A549 (cell line): ENCODE measurements around the gene TMPRSS5. TPM values are rescaled to one million over a fixed set of nuclear protein-coding genes. Genes with fewer than 3 reads are reported as not detected.

Experiments used
- ATAC-seq, 2 experiments: fragments of 200-7000 bp in 1 of 2; fragments of >200 bp in 1 of 2; cut with Nextera tagmentation in 1 of 2; cut with Tn5 transposase in 1 of 2; 3 replicates each; pipeline versions ENCODE4 v1.8.0 to v1.9.1; 2018 to 2020; ENCODE audit warnings: mild to moderate bottlenecking in 1 of 2, moderate library complexity in 1 of 2
- CTCF ChIA-PET: fragments of 300-600 bp; sonication (Branson Sonifier 250); formaldehyde crosslinking; extraction: SDS; loops from one replicate; lab custom pipeline; 2021; ENCODE audit warnings: antibody characterized with exemption, inconsistent platforms; lab: Yijun Ruan, JAX
- POLR2A ChIA-PET: fragments of 350-600 bp; formaldehyde crosslinking; extraction: SDS; loops from one replicate; lab custom pipeline; 2021; ENCODE audit warnings: antibody characterized with exemption, inconsistent platforms; lab: Yijun Ruan, JAX
- DNase-seq, 2 experiments: peaks; one replicate each; pipeline versions ENCODE4 v3.0.0 to v3.0.0-alpha.2; 2011 to 2016; ENCODE audit warnings: low read depth in 1 of 2, low spot score in 1 of 2
- FAIRE-seq: peaks from 2 replicates; lab custom pipeline; 2011; peaks lifted over from hg19 to GRCh38; lab: Jason Lieb, UNC
- H3K27ac ChIP-seq, 2 experiments: fragments of >200 bp; sonication (Bioruptor Twin); formaldehyde crosslinking; 3 replicates each; pipeline ENCODE4 v1.5.1; 2016 to 2017
- H3K4me1 ChIP-seq: fragments of >200 bp; sonication (Bioruptor Twin); formaldehyde crosslinking; 3 replicates; pipeline ENCODE4 v1.6.1; 2016
- H3K4me2 ChIP-seq: fragments of >200 bp; sonication (Bioruptor Twin); formaldehyde crosslinking; 3 replicates; pipeline ENCODE4 v1.6.1; 2016
- H3K4me3 ChIP-seq: fragments of >200 bp; sonication (Bioruptor Twin); formaldehyde crosslinking; 3 replicates; pipeline ENCODE4 v1.5.1; 2016
- H3K9me3 ChIP-seq: fragments of >200 bp; sonication (Bioruptor Twin); formaldehyde crosslinking; 3 replicates; pipeline ENCODE4 v1.6.1; 2016
- ATOH8 ChIP-seq: fragments of 250-450 bp; sonication (Bioruptor Pico); IDR thresholded peaks from 2 replicates; pipeline ENCODE4 v1.5.0; 2020; ENCODE audit warnings: low read depth, mild to moderate bottlenecking, moderate library complexity
- BCL3 ChIP-seq: fragments of >200 bp; sonication (Bioruptor Twin); formaldehyde crosslinking; IDR thresholded peaks from 3 replicates; pipeline ENCODE4 v1.6.1; 2016
- CBX8 ChIP-seq: fragments of 200-600 bp; sonication (generic); IDR thresholded peaks from 2 replicates; pipeline ENCODE4 v1.6.1; 2016
- CHD4 ChIP-seq: fragments of 200-600 bp; sonication (generic); IDR thresholded peaks from 2 replicates; pipeline ENCODE4 v1.6.1; 2016; ENCODE audit warnings: antibody characterized with exemption, mild to moderate bottlenecking, borderline replicate concordance
- E2F6 ChIP-seq: IDR thresholded peaks from 2 replicates; pipeline ENCODE4 v1.6.1; 2012; ENCODE audit warnings: low read depth, borderline replicate concordance
- EHF ChIP-seq: fragments of 250-450 bp; sonication (Bioruptor Pico); IDR thresholded peaks from 2 replicates; pipeline ENCODE4 v1.5.0; 2020; ENCODE audit warnings: mild to moderate bottlenecking
- EHMT2 ChIP-seq: fragments of 200-600 bp; sonication (generic); IDR thresholded peaks from 2 replicates; pipeline ENCODE4 v1.6.1; 2016; ENCODE audit warnings: antibody characterized with exemption, low read depth, mild to moderate bottlenecking, moderate library complexity
- EP300 ChIP-seq, 2 experiments: fragments of >200 bp; sonication (Bioruptor Twin); formaldehyde crosslinking; IDR thresholded peaks; 2 replicates in 1 of 2; 3 replicates in 1 of 2; pipeline ENCODE4 v1.6.1; 2016 to 2017
- ESRRA ChIP-seq: fragments of 150-350 bp; IDR thresholded peaks from 2 replicates; pipeline ENCODE4 v1.6.1; 2014; ENCODE audit warnings: mild to moderate bottlenecking, low read length, borderline replicate concordance
- FOSL2 ChIP-seq, 2 experiments: fragments of 450-650 bp in 1 of 2; fragments of >200 bp in 1 of 2; sonication (Bioruptor Twin) in 1 of 2; formaldehyde crosslinking; IDR thresholded peaks; 2 replicates each; pipeline versions ENCODE4 v1.5.0 to v1.6.1; 2016 to 2020; ENCODE audit warnings: mild to moderate bottlenecking in 1 of 2, moderate library complexity in 1 of 2
- FOXS1 ChIP-seq: fragments of 250-450 bp; sonication (Bioruptor Pico); IDR thresholded peaks from 2 replicates; pipeline ENCODE4 v1.5.0; 2020; ENCODE audit warnings: mild to moderate bottlenecking, moderate library complexity
- HDAC2 ChIP-seq: fragments of 200-600 bp; sonication (generic); IDR thresholded peaks from 2 replicates; pipeline ENCODE4 v1.6.1; 2016
- HEYL ChIP-seq: fragments of 250-450 bp; sonication (Bioruptor Pico); IDR thresholded peaks from 2 replicates; pipeline ENCODE4 v1.8.0; 2021; ENCODE audit warnings: mild to moderate bottlenecking, moderate library complexity
- HOXB5 ChIP-seq: fragments of 250-450 bp; sonication (Bioruptor Pico); IDR thresholded peaks from 2 replicates; pipeline ENCODE4 v1.5.0; 2020; ENCODE audit warnings: mild to moderate bottlenecking, moderate library complexity
- JUNB ChIP-seq: fragments of >200 bp; sonication (Bioruptor Twin); formaldehyde crosslinking; IDR thresholded peaks from 2 replicates; pipeline ENCODE4 v1.6.1; 2016
- NFE2L2 ChIP-seq: fragments of 150-350 bp; conservative IDR thresholded peaks from 2 replicates; pipeline ENCODE4 v1.6.1; 2014; ENCODE audit warnings: low read length
- PBX3 ChIP-seq: IDR thresholded peaks from 2 replicates; pipeline ENCODE4 v1.6.1; 2012
- POLR2AphosphoS2 ChIP-seq: conservative IDR thresholded peaks from 2 replicates; pipeline ENCODE4 v1.6.1; 2012; ENCODE audit warnings: low read length, improper control_type of control experiment, inconsistent platforms
- RARB ChIP-seq: fragments of 250-450 bp; sonication (Bioruptor Pico); IDR thresholded peaks from 2 replicates; pipeline ENCODE4 v1.8.0; 2021; ENCODE audit warnings: mild to moderate bottlenecking, moderate library complexity
- RFX5 ChIP-seq: fragments of 450-650 bp; IDR thresholded peaks from 2 replicates; pipeline ENCODE4 v1.7.1; 2014; ENCODE audit warnings: antibody characterized with exemption, mild to moderate bottlenecking, moderate library complexity
- RNF2 ChIP-seq: fragments of 200-600 bp; sonication (generic); IDR thresholded peaks from 2 replicates; pipeline ENCODE4 v1.6.1; 2016; ENCODE audit warnings: low read depth, mild to moderate bottlenecking, antibody characterized with exemption, moderate library complexity, borderline replicate concordance
- SMC3 ChIP-seq: fragments of >200 bp; sonication (Bioruptor Twin); formaldehyde crosslinking; IDR thresholded peaks from 3 replicates; pipeline ENCODE4 v1.6.1; 2018; ENCODE audit warnings: inconsistent platforms
- SREBF2 ChIP-seq: fragments of 450-650 bp; IDR thresholded peaks from 2 replicates; pipeline ENCODE4 v1.6.1; 2014; ENCODE audit warnings: mild to moderate bottlenecking, moderate library complexity
- TFCP2L1 ChIP-seq: fragments of 250-450 bp; sonication (Bioruptor Pico); IDR thresholded peaks from 2 replicates; pipeline ENCODE4 v1.5.0; 2021; ENCODE audit warnings: mild to moderate bottlenecking
- TP53 ChIP-seq: fragments of 250-450 bp; sonication (Bioruptor Pico); IDR thresholded peaks from 2 replicates; pipeline ENCODE4 v1.5.0; 2021; ENCODE audit warnings: mild to moderate bottlenecking, moderate library complexity
- ZC3H11A ChIP-seq: fragments of 450-650 bp; IDR thresholded peaks from 2 replicates; pipeline ENCODE4 v1.6.1; 2014; ENCODE audit warnings: antibody characterized with exemption, mild to moderate bottlenecking
- ZFP36 ChIP-seq: fragments of 450-650 bp; IDR thresholded peaks from 2 replicates; pipeline ENCODE4 v1.6.1; 2014; ENCODE audit warnings: borderline replicate concordance; ENCODE audit not compliant: partially characterized antibody
- ZNF302 ChIP-seq: fragments of 250-450 bp; sonication (Bioruptor Pico); IDR thresholded peaks from 2 replicates; pipeline ENCODE4 v1.9.0; 2021; ENCODE audit warnings: inconsistent platforms, mild to moderate bottlenecking, moderate library complexity
- ZSCAN20 ChIP-seq: fragments of 250-450 bp; sonication (Bioruptor Pico); IDR thresholded peaks from 2 replicates; pipeline ENCODE4 v1.8.0; 2022; ENCODE audit warnings: mild to moderate bottlenecking, moderate library complexity
- WGBS: methylation state at CpG from one replicate; pipeline ENCODE4 v1.1.6; 2017; ENCODE audit errors: missing lambda C conversion rate; 5-methylcytosine and 5-hydroxymethylcytosine counted together
- polyA plus RNA-seq, 4 experiments: library from polyadenylated mRNA; depleted of rRNA in 3 of 4; stranded (reverse); fragments of >200 nt; fragmentation: RNase III in 1 of 4; extraction: RNeasy Plus Mini Kit Qiagen cat#74134 plus additional on column Dnase treatment in 1 of 4; gene quantifications; 2 replicates in 3 of 4; 3 replicates in 1 of 4; pipeline ENCODE4 v1.2.3, GENCODE V29; 2011 to 2017

TMPRSS5 gene
- polyA plus RNA-seq, 2 of the 4 experiments (the other 2 are of a cell fraction), result 0.12 TPM

- H3K27ac ChIP-seq, result no peak overlapping the region
Measured at GRCh38 chr11:113729456-113729855, 23.3 kb upstream of the TMPRSS5 start.

GRCh38 chr11:113728814-113729213 lies 22.7 kb upstream of the TMPRSS5 start:
- H3K4me3 ChIP-seq, result no peak overlapping the region
- CTCF ChIA-PET, result interaction anchor here (0.8 to 2.3 kb wide), 3 partner anchors 10 to 423 kb away, joined by 3 to 8 read pairs (median 4); no protein-coding TSS in a partner anchor
- FAIRE-seq (no peak), ATAC-seq (no peak), DNase-seq (no peak)
- no peak overlapping the region for H3K27ac ChIP-seq
- H3K4me1 ChIP-seq, result no peaks in the 10 kb centered on the region
- no peaks in the 10 kb centered on the region for H3K9me3 ChIP-seq
- no peak for TF ChIP-seq RNF2
- no peak for TF ChIP-seq ATOH8 (CRISPR knock-in tag)
- no peak for TF ChIP-seq RFX5
- TF ChIP-seq ZSCAN20 (CRISPR knock-in tag), result no peak
- no peak for TF ChIP-seq ZC3H11A
- no peak for TF ChIP-seq SMC3
- TF ChIP-seq NFE2L2, result no peak
- no peak for TF ChIP-seq EP300 (IDR thresholded peaks at IDR 0.05)
- no peak for TF ChIP-seq PBX3
- no peak for TF ChIP-seq FOSL2 (IDR thresholded peaks at IDR 0.05)
- no peak for TF ChIP-seq FOSL2 (CRISPR knock-in tag; IDR thresholded peaks at IDR 0.05)
- TF ChIP-seq ZFP36, result no peak
- no peak for TF ChIP-seq EHMT2
- no peak for TF ChIP-seq BCL3
- no peak for TF ChIP-seq TP53 (CRISPR knock-in tag)
- no peak for TF ChIP-seq HDAC2
- no peak for TF ChIP-seq HOXB5
- no peak for TF ChIP-seq E2F6
- POLR2A ChIA-PET, result no interaction called here
- WGBS, result 93% methylated on average over 3 of the region's 3 CpGs
- no peak overlapping the region for H3K4me2 ChIP-seq

More at GRCh38 chr11:113729456-113729855, 23.3 kb upstream of the TMPRSS5 start:
- TF ChIP-seq FOXS1 (CRISPR knock-in tag), result no peak
- no peak for TF ChIP-seq RARB (CRISPR knock-in tag)
- TF ChIP-seq TP53 (CRISPR knock-in tag), result no peak
- TF ChIP-seq HEYL, result no peak
- TF ChIP-seq EHMT2, result no peak
- TF ChIP-seq SREBF2, result no peak
- no peak for TF ChIP-seq ESRRA
- TF ChIP-seq EHF (CRISPR knock-in tag), result no peak
- TF ChIP-seq POLR2AphosphoS2, result no peak
- no peak for TF ChIP-seq ZNF302 (CRISPR knock-in tag)
- TF ChIP-seq RFX5, result no peak
- no peak for TF ChIP-seq CBX8
- no peak for TF ChIP-seq TFCP2L1 (CRISPR knock-in tag)
- TF ChIP-seq JUNB, result no peak
- no peak for TF ChIP-seq EP300 (IDR thresholded peaks at IDR 0.05)
- TF ChIP-seq ZC3H11A, result no peak
- TF ChIP-seq RNF2, result no peak
- no peak for TF ChIP-seq CHD4
- H3K4me1 ChIP-seq, result no peaks in the 10 kb centered on the region
- no peak for DNase-seq
- POLR2A ChIA-PET, result no interaction called here
- no peak overlapping the region for H3K4me3 ChIP-seq
- no peak for FAIRE-seq
- 75% methylated on average over 5 of the region's 5 CpGs for WGBS
- no peak for ATAC-seq
- CTCF ChIA-PET, result interaction anchor here (0.8 to 4.8 kb wide), 6 partner anchors 9 to 440 kb away, joined by 3 to 50 read pairs (median 8); no protein-coding TSS in a partner anchor
- H3K4me2 ChIP-seq, result no peak overlapping the region
- H3K9me3 ChIP-seq, result no peaks in the 10 kb centered on the region
